Left ventricle myocardium superior (tissue), 1 donor: ENCODE results near the gene HOXA6. TPM values are rescaled to one million over a fixed set of nuclear protein-coding genes. Genes with fewer than 3 reads are reported as not detected.

Experiments used
- ATAC-seq: fragments of 200-7000 bp; cut with Tn5 transposase; one replicate; pipeline ENCODE4 v1.9.1; 2020; ENCODE audit warnings: mild to moderate bottlenecking, moderate library complexity
- DNase-seq: peaks from one replicate; pipeline ENCODE4 v3.0.0-alpha.2; 2020
- intact Hi-C: fragments of 100-400 bp; cut with micrococcal nuclease; formaldehyde crosslinking; loops from one replicate; pipeline ENCODE4 v1.11.0; 2022
- total RNA-seq: library from RNA; stranded (reverse); fragmentation: NEBNext Ultra II Directional; extraction: Animal tissue kit (Norgen Biotek cat#: 25700); gene quantifications from one replicate; pipeline ENCODE4 v1.2.1, GENCODE V29; 2021
- donor health status: DM: no; HTN: yes; CAD: no; lungs with severe emphysema.

The HOXA6 gene
- total RNA-seq, 1 donor from 2014 or later, result not detected

GRCh38 chr7:27145165-27145913 lies 2.2 kb downstream of the HOXA6 start:
- intact Hi-C loops, result no loop called here
- DNase-seq, result no peak
- ATAC-seq, result no peak

GRCh38 chr7:27144781-27145164 lies 2.8 kb downstream of the HOXA6 start:
- ATAC-seq (no peak), DNase-seq (no peak)
- intact Hi-C loops, result no loop called here

GRCh38 chr7:27143950-27144780 lies 3.4 kb downstream of the HOXA6 start:
- DNase-seq, result no peak
- no peak for ATAC-seq

GRCh38 chr7:27143023-27143949 lies 4.3 kb downstream of the HOXA6 start, which contains the start of gene HOXA5:
TSS of gene HOXA5 (minus strand) at chr7:27143681. CDS start at chr7:27143607, 74 bp downstream.
- intact Hi-C loops, result no loop called here
- DNase-seq (no peak), ATAC-seq (no peak)

More at GRCh38 chr7:27143950-27144780, 3.4 kb downstream of the HOXA6 start:
- intact Hi-C loops, result no loop called here

- intact Hi-C loops, result no loop called here
- DNase-seq (no peak), ATAC-seq (no peak)
Measured at GRCh38 chr7:27142580-27143022, 5.0 kb downstream of the HOXA6 start.

- DNase-seq (no peak), ATAC-seq (no peak)
- intact Hi-C loops, result no loop called here
Measured at GRCh38 chr7:27141923-27142579, 5.5 kb downstream of the HOXA6 start.

GRCh38 chr7:27141137-27141922 lies 6.2 kb downstream of the HOXA6 start:
- ATAC-seq (no peak), DNase-seq (no peak)
- intact Hi-C loops, result no loop called here

GRCh38 chr7:27140126-27140857 lies 7.3 kb downstream of the HOXA6 start:
- ATAC-seq, result no peak
- DNase-seq, result no peak
- intact Hi-C loops, result no loop called here

- DNase-seq (no peak), ATAC-seq (no peak)
- intact Hi-C loops, result no loop called here
Measured at GRCh38 chr7:27139334-27140125, 8.0 kb downstream of the HOXA6 start.

GRCh38 chr7:27138985-27139333 lies 8.6 kb downstream of the HOXA6 start:
- intact Hi-C loops, result no loop called here
- ATAC-seq, result no peak

GRCh38 chr7:27138472-27138871 lies 9.1 kb downstream of the HOXA6 start:
- ATAC-seq, result no peak
- DNase-seq, result no peak
- intact Hi-C loops, result no loop called here

More at GRCh38 chr7:27138985-27139333, 8.6 kb downstream of the HOXA6 start:
- no peak for DNase-seq

GRCh38 chr7:27137640-27138315 lies 9.8 kb downstream of the HOXA6 start:
- DNase-seq (no peak), ATAC-seq (no peak)
- intact Hi-C loops, result no loop called here

GRCh38 chr7:27134392-27134791 lies 13.2 kb downstream of the HOXA6 start:
- ATAC-seq (no peak), DNase-seq (no peak)
- intact Hi-C loops, result no loop called here

- DNase-seq (no peak), ATAC-seq (no peak)
- intact Hi-C loops, result no loop called here
Measured at GRCh38 chr7:27133409-27134231, 14.0 kb downstream of the HOXA6 start.

GRCh38 chr7:27132978-27133377 lies 14.6 kb downstream of the HOXA6 start:
- intact Hi-C loops, result no loop called here
- DNase-seq (no peak), ATAC-seq (no peak)
